HEK293T (cell line): Measurements from ENCODE around the gene MACROH2A1.

Experiments
- ARNT ChIP-seq: fragments of 450-650 bp; IDR thresholded peaks from 2 replicates; pipeline ENCODE4 v1.6.1; 2017; ENCODE audit warnings: mild to moderate bottlenecking
- BHLHE40 ChIP-seq: fragments of 450-650 bp; IDR thresholded peaks from 2 replicates; pipeline ENCODE4 v1.6.1; 2016; ENCODE audit warnings: mild to moderate bottlenecking, moderate library complexity, borderline replicate concordance
- ELF4 ChIP-seq: fragments of 450-650 bp; IDR thresholded peaks from 2 replicates; pipeline ENCODE4 v1.6.1; 2017; ENCODE audit warnings: antibody characterized with exemption
- FOXA1 ChIP-seq: fragments of 450-650 bp; IDR thresholded peaks from 2 replicates; pipeline ENCODE4 v1.6.1; 2016; ENCODE audit warnings: mild to moderate bottlenecking
- FOXM1 ChIP-seq: fragments of 450-650 bp; IDR thresholded peaks from 2 replicates; pipeline ENCODE4 v1.6.1; 2017; ENCODE audit warnings: mild to moderate bottlenecking, borderline replicate concordance
- HDGF ChIP-seq: fragments of 450-650 bp; IDR thresholded peaks from 2 replicates; pipeline ENCODE4 v1.6.1; 2017; ENCODE audit warnings: antibody characterized with exemption, borderline replicate concordance
- L3MBTL2 ChIP-seq: fragments of 450-650 bp; conservative IDR thresholded peaks from 2 replicates; pipeline ENCODE4 v1.6.1; 2016; ENCODE audit warnings: mild to moderate bottlenecking
- LEF1 ChIP-seq: fragments of 450-650 bp; IDR thresholded peaks from 2 replicates; pipeline ENCODE4 v1.6.1; 2017; ENCODE audit warnings: mild to moderate bottlenecking, borderline replicate concordance
- NFRKB ChIP-seq: fragments of 450-650 bp; IDR thresholded peaks from 2 replicates; pipeline ENCODE4 v1.6.1; 2016; ENCODE audit warnings: mild to moderate bottlenecking, moderate library complexity
- PKNOX1 ChIP-seq: fragments of 450-650 bp; IDR thresholded peaks from 2 replicates; pipeline ENCODE4 v1.6.1; 2016
- SP1 ChIP-seq: fragments of 450-650 bp; IDR thresholded peaks from 2 replicates; pipeline ENCODE4 v1.6.1; 2017
- SUZ12 ChIP-seq: fragments of 450-650 bp; IDR thresholded peaks from 2 replicates; pipeline ENCODE4 v1.6.1; 2016; ENCODE audit warnings: mild to moderate bottlenecking
- ZNF384 ChIP-seq: fragments of 450-650 bp; IDR thresholded peaks from 2 replicates; pipeline ENCODE4 v1.6.1; 2016

DNA sequence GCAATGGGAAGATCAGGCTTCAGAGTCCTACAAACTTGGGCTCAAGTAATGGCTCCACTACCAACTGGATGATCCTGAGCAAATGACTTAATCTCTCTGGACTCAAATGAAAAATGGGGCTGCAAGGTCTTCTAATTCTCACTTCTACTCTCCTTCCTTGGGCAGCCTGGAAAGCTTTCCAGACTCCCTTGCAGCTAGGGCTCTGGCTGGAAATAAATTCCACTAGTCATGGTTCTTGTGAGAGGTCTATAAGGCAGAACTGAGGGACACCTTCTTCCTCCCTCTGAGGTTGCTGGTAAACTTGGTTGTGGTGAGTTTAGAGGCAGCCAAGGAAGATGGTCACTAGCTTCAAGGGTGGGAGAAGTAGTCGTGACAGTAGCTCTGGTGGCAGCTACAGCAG is 29.6 kb upstream of the MACROH2A1 start:
- TF ChIP-seq ARNT, result no peak
- TF ChIP-seq HDGF, result no peak
- no peak for TF ChIP-seq ZNF384
- no peak for TF ChIP-seq BHLHE40
- no peak for TF ChIP-seq ELF4
- TF ChIP-seq PKNOX1, result no peak
- TF ChIP-seq SUZ12, result no peak
- no peak for TF ChIP-seq SP1
- TF ChIP-seq FOXA1, result no peak
- TF ChIP-seq LEF1, result no peak
- no peak for TF ChIP-seq L3MBTL2
- no peak for TF ChIP-seq NFRKB
- TF ChIP-seq FOXM1, result no peak
